PC-3 (cell line): ENCODE measurements around the gene LRPPRC. TPM values are rescaled to one million over a fixed set of nuclear protein-coding genes. Genes with fewer than 3 reads are reported as not detected.

ENCODE experiments used
- ATAC-seq: fragments of 200-7000 bp; cut with Tn5 transposase; 2 replicates; pipeline ENCODE4 v1.9.1; 2020; ENCODE audit warnings: mild to moderate bottlenecking, moderate library complexity
- BruUV-seq: library from RNA; stranded (reverse); fragments of 400-500 nt; replicated peaks from 2 replicates; lab custom pipeline; 2021; lab: Mats Ljungman, UMichigan
- CTCF ChIA-PET: fragments of 300-600 bp; sonication (Branson Sonifier 250); formaldehyde crosslinking; loops from one replicate; lab custom pipeline; 2022; ENCODE audit warnings: antibody characterized with exemption; lab: Charles Lee
- POLR2A ChIA-PET: fragments of 300-600 bp; sonication (Branson Sonifier 250); formaldehyde crosslinking; loops from one replicate; lab custom pipeline; 2022; ENCODE audit warnings: antibody characterized with exemption; ENCODE audit not compliant: unreplicated experiment; lab: Charles Lee
- DNase-seq: peaks from one replicate; pipeline ENCODE4 v3.0.0-alpha.2; 2015
- H2AFZ ChIP-seq: fragments of 300-600 bp; sonication (generic); 2 replicates; pipeline ENCODE4 v1.6.0; 2016; ENCODE audit warnings: antibody characterized with exemption, low read length
- H3F3A ChIP-seq: fragments of 300-600 bp; sonication (generic); one replicate; pipeline ENCODE4 v1.6.0; 2017; ENCODE audit warnings: antibody characterized with exemption, low read length, control low read depth, mild to moderate bottlenecking; ENCODE audit not compliant: unreplicated experiment
- H3K27ac ChIP-seq: fragments of 300-600 bp; sonication (generic); 2 replicates; pipeline ENCODE4 v1.5.1; 2016; ENCODE audit warnings: mild to moderate bottlenecking, low read length
- H3K27me3 ChIP-seq: fragments of 300-600 bp; sonication (generic); 2 replicates; pipeline ENCODE4 v1.6.1; 2016; ENCODE audit warnings: low read length, mixed read lengths
- H3K36me3 ChIP-seq: fragments of 300-600 bp; sonication (generic); 2 replicates; pipeline ENCODE4 v1.6.1; 2016; ENCODE audit warnings: low read depth, mixed run types, low read length, mixed read lengths
- H3K4me1 ChIP-seq: fragments of 300-600 bp; sonication (generic); 2 replicates; pipeline ENCODE4 v1.5.1; 2016; ENCODE audit warnings: low read length; ENCODE audit not compliant: insufficient read depth
- H3K4me2 ChIP-seq: fragments of 300-600 bp; sonication (generic); 2 replicates; pipeline ENCODE4 v1.6.0; 2016; ENCODE audit warnings: low read length
- H3K4me3 ChIP-seq: fragments of 300-600 bp; sonication (generic); 2 replicates; pipeline ENCODE4 v1.5.1; 2016; ENCODE audit warnings: mild to moderate bottlenecking, low read length, mixed read lengths
- H3K79me2 ChIP-seq: fragments of 300-600 bp; sonication (generic); 2 replicates; pipeline ENCODE4 v1.6.1; 2017; ENCODE audit warnings: low read length, mixed read lengths
- H3K9ac ChIP-seq: fragments of 300-600 bp; sonication (generic); 2 replicates; pipeline ENCODE4 v1.6.0; 2016; ENCODE audit warnings: mild to moderate bottlenecking, low read length
- H3K9me2 ChIP-seq: fragments of 300-600 bp; sonication (generic); replicated peaks from 2 replicates; pipeline ENCODE4 v1.6.1; 2016; ENCODE audit warnings: mixed run types, low read length, mixed read lengths
- H3K9me3 ChIP-seq: fragments of 300-600 bp; sonication (generic); 2 replicates; pipeline ENCODE4 v1.6.1; 2016; ENCODE audit warnings: low read length, mixed read lengths
- H4K20me1 ChIP-seq: fragments of 300-600 bp; sonication (generic); 2 replicates; pipeline ENCODE4 v1.6.1; 2016; ENCODE audit warnings: low read length, mixed read lengths
- CTCF ChIP-seq: fragments of 300-600 bp; sonication (generic); conservative IDR thresholded peaks from 2 replicates; pipeline ENCODE4 v1.5.1; 2017; ENCODE audit warnings: antibody characterized with exemption, low read depth, mild to moderate bottlenecking, low read length
- EZH2 ChIP-seq: fragments of 300-600 bp; sonication (generic); IDR thresholded peaks from one replicate; pipeline ENCODE4 v1.6.1; 2017; ENCODE audit warnings: antibody characterized with exemption, mild to moderate bottlenecking, low read length; ENCODE audit not compliant: unreplicated experiment
- EZH2phosphoT487 ChIP-seq: fragments of 300-600 bp; sonication (generic); IDR thresholded peaks from 2 replicates; pipeline ENCODE4 v1.6.1; 2018; ENCODE audit warnings: mild to moderate bottlenecking, antibody characterized with exemption, low read length, borderline replicate concordance
- intact Hi-C: fragments of 100-400 bp; cut with micrococcal nuclease; formaldehyde crosslinking; loops from 2 replicates; pipeline ENCODE4 v1.9.0; 2023
- total RNA-seq: library from RNA; depleted of rRNA; stranded (reverse); fragments of >200 nt; gene quantifications from 2 replicates; pipeline ENCODE4 v1.2.3, GENCODE V29; 2014

The LRPPRC gene
- total RNA-seq, 1 experiment from 2014 or later = 94.8 TPM

- peaks cover 8% of the 10 kb centered on the region for H3F3A ChIP-seq
- POLR2A ChIA-PET = interaction anchor here (0.7 kb wide), 1 partner anchor 44 kb away, joined by 3 read pairs; no protein-coding TSS in a partner anchor
- no peaks in the 10 kb centered on the region for H3K27me3 ChIP-seq
- H3K79me2 ChIP-seq = no peaks in the 10 kb centered on the region
- no peak for TF ChIP-seq CTCF
- TF ChIP-seq EZH2phosphoT487 = no peak
- TF ChIP-seq EZH2 = no peak
- no TSS peak for BruUV-seq
- peaks cover 8% of the 10 kb centered on the region; the same call in 1 of the 2 replicates for H4K20me1 ChIP-seq
- H3K27ac ChIP-seq = no peak overlapping the region
- no peak overlapping the region for H3K9ac ChIP-seq
- intact Hi-C loops = no loop called here
- H3K4me2 ChIP-seq = no peak overlapping the region
- no peaks in the 10 kb centered on the region for H3K9me3 ChIP-seq
- no peaks in the 10 kb centered on the region for H3K4me1 ChIP-seq
- H3K9me2 ChIP-seq = no peaks in the 10 kb centered on the region
- DNase-seq (peak; percentile 24), ATAC-seq (no peak)
- H2AFZ ChIP-seq = no peak overlapping the region
- H3K36me3 ChIP-seq = peaks cover 85% of the 10 kb centered on the region
- no peak overlapping the region for H3K4me3 ChIP-seq
- CTCF ChIA-PET = no interaction called here
Measured at GRCh38 chr2:43948370-43948769, 47.4 kb downstream of the LRPPRC start.

GRCh38 chr2:43946685-43947084, 49.1 kb downstream of the LRPPRC start:
- Histone ChIP-seq H3K27ac (no peak overlapping the region), H3K9ac (no peak overlapping the region), H3K4me1 (no peaks in the 10 kb centered on the region), H4K20me1 (peaks cover 8% of the 10 kb centered on the region; the same call in 1 of the 2 replicates), H3K4me3 (no peak overlapping the region), H2AFZ (no peak overlapping the region), H3K9me3 (no peaks in the 10 kb centered on the region), H3K4me2 (no peak overlapping the region), H3F3A (peaks cover 8% of the 10 kb centered on the region), H3K36me3 (peaks cover 84% of the 10 kb centered on the region), H3K27me3 (no peaks in the 10 kb centered on the region), H3K9me2 (no peaks in the 10 kb centered on the region), H3K79me2 (no peaks in the 10 kb centered on the region)
- DNase-seq (no peak), ATAC-seq (no peak)
- CTCF ChIA-PET = no interaction called here
- TF ChIP-seq CTCF = no peak
- intact Hi-C loops = no loop called here
- BruUV-seq = no TSS peak
- POLR2A ChIA-PET = no interaction called here

- intact Hi-C loops = no loop called here
- peaks cover 8% of the 10 kb centered on the region; the same call in 1 of the 2 replicates for H4K20me1 ChIP-seq
- ChIA-PET CTCF (no interaction called here), POLR2A (no interaction called here)
- H3K27me3 ChIP-seq = no peaks in the 10 kb centered on the region
- no peak overlapping the region for H3K27ac ChIP-seq
- H2AFZ ChIP-seq = no peak overlapping the region
- no peak overlapping the region for H3K4me3 ChIP-seq
- no peaks in the 10 kb centered on the region for H3K9me2 ChIP-seq
- no peaks in the 10 kb centered on the region for H3K79me2 ChIP-seq
- no peak overlapping the region for H3K9ac ChIP-seq
- ATAC-seq (no peak), DNase-seq (no peak)
- H3F3A ChIP-seq = peaks cover 5% of the 10 kb centered on the region
- H3K9me3 ChIP-seq = no peaks in the 10 kb centered on the region
- BruUV-seq = no TSS peak
- H3K4me2 ChIP-seq = no peak overlapping the region
- TF ChIP-seq CTCF = no peak
- TF ChIP-seq EZH2 = no peak
- TF ChIP-seq EZH2phosphoT487 = no peak
- H3K4me1 ChIP-seq = no peaks in the 10 kb centered on the region
- peaks cover 86% of the 10 kb centered on the region for H3K36me3 ChIP-seq
Measured at GRCh38 chr2:43945439-43945838, 50.4 kb downstream of the LRPPRC start.
